ENCODE measurements around the gene SAXO2. TPM values are rescaled to one million over a fixed set of nuclear protein-coding genes. Genes with fewer than 3 reads are reported as not detected.

Gene SAXO2
- total and polyA plus RNA-seq, 2 of the 4 experiments (the other 2 are of a cell fraction) = 0.14 TPM; not detected in 1

DNA sequence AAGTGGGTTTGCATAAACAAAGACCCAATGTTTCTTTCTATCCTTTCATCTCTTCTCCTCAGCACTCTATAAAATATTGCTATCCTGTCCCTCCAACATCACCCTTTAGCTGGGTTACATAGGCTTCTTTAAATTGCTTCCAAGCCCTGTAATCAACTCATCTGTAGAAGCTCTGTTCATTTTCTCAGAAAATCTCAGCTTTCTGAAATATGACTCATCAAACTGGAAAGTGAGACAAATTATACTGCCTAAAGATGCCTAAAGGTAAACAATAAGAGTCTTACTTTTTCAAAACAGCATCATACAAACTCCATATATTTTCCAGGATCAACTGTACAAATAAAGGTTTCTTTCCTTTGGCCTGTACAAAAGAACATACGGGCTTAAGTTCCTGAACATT lies 33.9 kb upstream of the SAXO2 start:
- Histone ChIP-seq H3K79me1 (ENCODE audit: low read depth in 1 of 2, low read length in 2 of 2) (peaks cover 0 to 2% of the 10 kb centered on the region in 2 experiments; a peak in 1 of 4 replicates), H4K20me1 (ENCODE audit: insufficient read depth, low read length) (no peaks in the 10 kb centered on the region), H2BK120ac (ENCODE audit: low read depth, low read length) (no peak overlapping the region), H3K9me1 (ENCODE audit: insufficient read depth, low read length) (0 out of 2 replicates have a peak, but pooled peaks cover 3% of the 10 kb centered on the region), H2BK5ac (ENCODE audit: low read depth, low read length, poor library complexity, severe bottlenecking) (no peak overlapping the region), H4K8ac (ENCODE audit: low read depth in 2 of 2, low read length in 2 of 2) (no peak overlapping the region), H3K4me1 (ENCODE audit: control insufficient read depth, insufficient read depth, low read length) (no peaks in the 10 kb centered on the region), H3K36me3 (ENCODE audit: control insufficient read depth, insufficient read depth, low read length) (peaks cover 2% of the 10 kb centered on the region), H3K56ac (ENCODE audit: extremely low read depth, insufficient read depth, low read length) (no peak overlapping the region), H2BK20ac (ENCODE audit: low read depth, low read length) (no peak overlapping the region), H4K91ac (ENCODE audit: insufficient read depth, low read depth, low read length) (no peak overlapping the region), H3K4me2 (ENCODE audit: low read depth, low read length) (no peak overlapping the region), H3K27me3 (ENCODE audit: control insufficient read depth, insufficient read depth, low read length) (no peaks in the 10 kb centered on the region), H3K9me3 (ENCODE audit: control insufficient read depth, insufficient read depth, low read length) (no peaks in the 10 kb centered on the region), H3K4ac (ENCODE audit: low read depth, low read length) (no peak overlapping the region), H2AK5ac (ENCODE audit: low read depth, low read length) (no peak overlapping the region), H3K9ac (ENCODE audit: low read depth, low read length) (no peak overlapping the region), H4K5ac (ENCODE audit: low read depth, low read length) (no peak overlapping the region), H3K4me3 (ENCODE audit: insufficient read depth, low read depth, low read length) (no peak overlapping the region), H3K23ac (ENCODE audit: low read depth, low read length) (no peak overlapping the region), H2AK9ac (replicated peaks; ENCODE audit: low read depth, low read length, poor library complexity) (no peak overlapping the region), H2AFZ (replicated peaks; ENCODE audit: low read length, poor library complexity) (no peak overlapping the region), H2BK15ac (ENCODE audit: low read depth, low read length) (no peak overlapping the region), H3K14ac (replicated peaks; ENCODE audit: low read depth, low read length) (no peak overlapping the region), H3K27ac (ENCODE audit: insufficient read depth, low read length) (no peak overlapping the region), H3K18ac (ENCODE audit: low read depth, low read length) (no peak overlapping the region)
- in situ Hi-C loops (cut with MboI; ENCODE audit: low sequenced_read_pairs) (no loop called here), dilution Hi-C loops (cut with HindIII; ENCODE audit: low sequenced_read_pairs, unreplicated experiment) (no loop called here), intact Hi-C loops (cut with micrococcal nuclease) (no loop called here)
- no peak for TF ChIP-seq MAFK (IDR thresholded peaks at IDR 0.05; ENCODE audit: low read depth, low read length)
- TF ChIP-seq, protein P1, sequence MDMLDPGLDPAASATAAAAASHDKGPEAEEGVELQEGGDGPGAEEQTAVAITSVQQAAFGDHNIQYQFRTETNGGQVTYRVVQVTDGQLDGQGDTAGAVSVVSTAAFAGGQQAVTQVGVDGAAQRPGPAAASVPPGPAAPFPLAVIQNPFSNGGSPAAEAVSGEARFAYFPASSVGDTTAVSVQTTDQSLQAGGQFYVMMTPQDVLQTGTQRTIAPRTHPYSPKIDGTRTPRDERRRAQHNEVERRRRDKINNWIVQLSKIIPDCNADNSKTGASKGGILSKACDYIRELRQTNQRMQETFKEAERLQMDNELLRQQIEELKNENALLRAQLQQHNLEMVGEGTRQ (IDR thresholded peaks at IDR 0.05; ENCODE audit: low read depth, low read length) = no peak
- TF ChIP-seq POLR2A (IDR thresholded peaks at IDR 0.05; ENCODE audit: low read depth, low read length) = no peak
- TF ChIP-seq, protein P2, sequence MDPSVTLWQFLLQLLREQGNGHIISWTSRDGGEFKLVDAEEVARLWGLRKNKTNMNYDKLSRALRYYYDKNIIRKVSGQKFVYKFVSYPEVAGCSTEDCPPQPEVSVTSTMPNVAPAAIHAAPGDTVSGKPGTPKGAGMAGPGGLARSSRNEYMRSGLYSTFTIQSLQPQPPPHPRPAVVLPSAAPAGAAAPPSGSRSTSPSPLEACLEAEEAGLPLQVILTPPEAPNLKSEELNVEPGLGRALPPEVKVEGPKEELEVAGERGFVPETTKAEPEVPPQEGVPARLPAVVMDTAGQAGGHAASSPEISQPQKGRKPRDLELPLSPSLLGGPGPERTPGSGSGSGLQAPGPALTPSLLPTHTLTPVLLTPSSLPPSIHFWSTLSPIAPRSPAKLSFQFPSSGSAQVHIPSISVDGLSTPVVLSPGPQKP (IDR thresholded peaks at IDR 0.05; ENCODE audit: borderline replicate concordance, low read depth, low read length) = no peak
- peak; percentile 50; the same call in 1 of the 2 replicates for TF ChIP-seq FOS (IDR thresholded peaks at IDR 0.05; ENCODE audit: low read depth, low read length)
- ATAC-seq (ENCODE audit: low read depth) = peak; percentile 54
- no CpG with 5 or more reads among the region's 1 CpG for WGBS, 2 experiments (ENCODE audit: extremely low coverage in 2 of 2, insufficient read length in 1 of 2)
- ChIA-PET CTCF (no interaction called here), POLR2A (ENCODE audit: unreplicated experiment) (no interaction called here)
- peak; percentile 36 for DNase-seq
- BruUV-seq (replicated peaks) = no TSS peak

Data from IMR-90 (cell line).